Measurements from ENCODE around the gene ALDH3A1. TPM values are rescaled to one million over a fixed set of nuclear protein-coding genes. Genes with fewer than 3 reads are reported as not detected.

ALDH3A1 gene
- total and polyA plus RNA-seq, 2 donors: 0.76 to 2.2 TPM

GRCh38 chr17:19709841-19710240, 38.3 kb downstream of the ALDH3A1 start:
- no peak for DNase-seq (ENCODE audit: low read depth in 6 of 9, low spot score in 9 of 9)
- Histone ChIP-seq H3K9me3 (ENCODE audit: control insufficient read depth in 2 of 2, insufficient read depth in 1 of 2, low read length in 1 of 2) (no peaks in the 10 kb centered on the region), H3K36me3 (ENCODE audit: control insufficient read depth in 2 of 2, insufficient read depth in 2 of 2, low read length in 1 of 2) (no peaks in the 10 kb centered on the region), H3K27ac (ENCODE audit: low read depth in 1 of 2, low read length in 1 of 2) (no peak overlapping the region), H3K4me1 (ENCODE audit: control insufficient read depth in 2 of 2, insufficient read depth in 2 of 2, low read length in 2 of 2) (no peaks in the 10 kb centered on the region), H3K27me3 (ENCODE audit: control insufficient read depth in 2 of 2, insufficient read depth in 1 of 2, low read length in 1 of 2) (no peaks in the 10 kb centered on the region), H3K4me3 (ENCODE audit: low read length in 2 of 2) (no peak overlapping the region)
- WGBS: 98% methylated on average over 3 of the region's 3 CpGs

GRCh38 chr17:19708431-19709175, 39.5 kb downstream of the ALDH3A1 start:
- H3K27me3 ChIP-seq (ENCODE audit: control insufficient read depth in 2 of 2, insufficient read depth in 1 of 2, low read length in 1 of 2): no peaks in the 10 kb centered on the region
- no peaks in the 10 kb centered on the region for H3K36me3 ChIP-seq (ENCODE audit: control insufficient read depth in 2 of 2, insufficient read depth in 2 of 2, low read length in 1 of 2)
- no peak overlapping the region for H3K27ac ChIP-seq (ENCODE audit: low read depth in 1 of 2, low read length in 1 of 2)
- H3K4me3 ChIP-seq (ENCODE audit: low read length in 2 of 2): no peak overlapping the region
- no peaks in the 10 kb centered on the region for H3K4me1 ChIP-seq (ENCODE audit: control insufficient read depth in 2 of 2, insufficient read depth in 2 of 2, low read length in 2 of 2)
- 96% methylated on average over 6 of the region's 6 CpGs for WGBS
- DNase-seq (ENCODE audit: low read depth in 6 of 9, low spot score in 9 of 9): no peak
- no peaks in the 10 kb centered on the region for H3K9me3 ChIP-seq (ENCODE audit: control insufficient read depth in 2 of 2, insufficient read depth in 1 of 2, low read length in 1 of 2)

DNA sequence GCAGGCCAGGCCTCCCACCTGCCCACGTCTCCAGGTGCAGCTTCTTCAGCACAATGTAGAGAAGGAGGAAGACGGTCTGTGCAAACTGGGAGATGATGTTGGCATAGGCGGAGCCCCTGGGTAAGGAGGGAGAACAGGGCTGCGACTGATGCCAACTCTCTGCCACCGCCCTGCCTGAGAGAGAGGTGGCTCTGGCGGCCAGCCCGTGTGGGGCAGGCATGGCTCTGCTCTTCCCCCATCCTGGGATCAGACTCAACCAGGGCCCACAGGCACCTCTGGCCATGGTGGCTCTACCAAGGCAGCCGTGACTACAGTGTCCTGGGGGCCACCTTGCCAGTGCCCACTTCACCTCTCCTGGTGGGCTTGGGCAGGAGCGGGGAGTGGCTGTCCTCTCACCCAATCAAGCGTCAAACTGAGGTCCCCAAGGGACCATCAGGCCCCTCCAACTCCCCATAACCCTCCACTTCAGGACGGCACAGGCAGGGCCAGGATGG, 40.3 kb downstream of the ALDH3A1 start:
- 95% methylated on average over 11 of the region's 11 CpGs for WGBS
- no peak overlapping the region for H3K4me3 ChIP-seq (ENCODE audit: low read length in 2 of 2)

DNA sequence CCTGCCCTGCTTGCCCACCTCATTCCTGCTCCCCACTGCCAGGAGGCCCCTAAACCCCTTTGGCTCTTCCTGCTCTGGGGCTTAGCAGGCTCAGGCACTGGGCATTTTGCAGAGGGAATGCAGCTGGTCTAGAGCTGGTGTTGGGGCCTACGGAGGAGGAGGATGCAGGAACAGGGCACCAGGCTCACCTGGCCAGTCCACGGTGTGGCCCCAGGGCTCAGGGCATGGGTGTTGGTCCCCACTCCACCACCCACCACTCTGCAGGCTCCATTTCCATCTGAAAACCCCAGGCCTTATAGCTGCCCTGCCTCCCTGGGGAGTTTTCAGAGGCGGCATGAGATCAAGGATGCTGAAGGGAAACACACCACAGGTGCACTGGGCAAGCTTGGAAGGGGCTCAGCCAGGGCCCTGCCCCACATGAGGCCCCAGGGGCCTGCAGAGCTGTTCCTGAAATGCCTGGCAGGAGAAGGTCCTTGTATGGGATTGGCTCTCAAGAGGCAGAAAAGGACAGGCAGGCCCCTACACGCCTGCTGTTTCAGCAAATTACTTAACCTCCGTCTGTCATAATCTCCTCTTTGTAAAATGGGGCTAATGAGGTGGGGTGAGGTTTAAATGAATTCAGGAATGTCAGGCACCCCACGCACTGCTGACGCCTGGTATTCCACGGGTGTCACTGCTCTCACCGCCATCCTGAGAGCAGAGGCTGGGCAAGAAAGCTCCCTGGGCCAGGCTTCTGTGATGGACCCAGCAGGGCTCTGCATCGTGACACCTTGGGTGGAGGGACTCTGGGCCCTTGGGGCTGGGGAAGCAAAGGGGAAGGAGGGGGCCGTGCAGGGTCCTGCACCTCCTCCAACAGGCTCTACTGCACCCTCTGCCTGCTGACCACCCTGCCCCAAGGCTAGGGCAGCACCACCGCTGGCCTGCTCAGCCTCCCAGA, 41.0 kb downstream of the ALDH3A1 start:
- Histone ChIP-seq H3K4me1 (ENCODE audit: control insufficient read depth in 2 of 2, insufficient read depth in 2 of 2, low read length in 2 of 2) (no peaks in the 10 kb centered on the region), H3K4me3 (ENCODE audit: low read length in 2 of 2) (no peak overlapping the region), H3K9me3 (ENCODE audit: control insufficient read depth in 2 of 2, insufficient read depth in 1 of 2, low read length in 1 of 2) (no peaks in the 10 kb centered on the region), H3K36me3 (ENCODE audit: control insufficient read depth in 2 of 2, insufficient read depth in 2 of 2, low read length in 1 of 2) (no peaks in the 10 kb centered on the region), H3K27me3 (ENCODE audit: control insufficient read depth in 2 of 2, insufficient read depth in 1 of 2, low read length in 1 of 2) (no peaks in the 10 kb centered on the region), H3K27ac (ENCODE audit: low read depth in 1 of 2, low read length in 1 of 2) (no peak overlapping the region)
- WGBS: 91% methylated on average over 12 of the region's 12 CpGs
- no peak for DNase-seq (ENCODE audit: low read depth in 6 of 9, low spot score in 9 of 9)

More for the DNA sequence above, 40.3 kb downstream of the ALDH3A1 start:
- no peaks in the 10 kb centered on the region for H3K4me1 ChIP-seq (ENCODE audit: control insufficient read depth in 2 of 2, insufficient read depth in 2 of 2, low read length in 2 of 2)
- no peaks in the 10 kb centered on the region for H3K36me3 ChIP-seq (ENCODE audit: control insufficient read depth in 2 of 2, insufficient read depth in 2 of 2, low read length in 1 of 2)
- no peaks in the 10 kb centered on the region for H3K27me3 ChIP-seq (ENCODE audit: control insufficient read depth in 2 of 2, insufficient read depth in 1 of 2, low read length in 1 of 2)
- no peak for DNase-seq (ENCODE audit: low read depth in 6 of 9, low spot score in 9 of 9)
- no peaks in the 10 kb centered on the region for H3K9me3 ChIP-seq (ENCODE audit: control insufficient read depth in 2 of 2, insufficient read depth in 1 of 2, low read length in 1 of 2)
- H3K27ac ChIP-seq (ENCODE audit: low read depth in 1 of 2, low read length in 1 of 2): no peak overlapping the region

DNA sequence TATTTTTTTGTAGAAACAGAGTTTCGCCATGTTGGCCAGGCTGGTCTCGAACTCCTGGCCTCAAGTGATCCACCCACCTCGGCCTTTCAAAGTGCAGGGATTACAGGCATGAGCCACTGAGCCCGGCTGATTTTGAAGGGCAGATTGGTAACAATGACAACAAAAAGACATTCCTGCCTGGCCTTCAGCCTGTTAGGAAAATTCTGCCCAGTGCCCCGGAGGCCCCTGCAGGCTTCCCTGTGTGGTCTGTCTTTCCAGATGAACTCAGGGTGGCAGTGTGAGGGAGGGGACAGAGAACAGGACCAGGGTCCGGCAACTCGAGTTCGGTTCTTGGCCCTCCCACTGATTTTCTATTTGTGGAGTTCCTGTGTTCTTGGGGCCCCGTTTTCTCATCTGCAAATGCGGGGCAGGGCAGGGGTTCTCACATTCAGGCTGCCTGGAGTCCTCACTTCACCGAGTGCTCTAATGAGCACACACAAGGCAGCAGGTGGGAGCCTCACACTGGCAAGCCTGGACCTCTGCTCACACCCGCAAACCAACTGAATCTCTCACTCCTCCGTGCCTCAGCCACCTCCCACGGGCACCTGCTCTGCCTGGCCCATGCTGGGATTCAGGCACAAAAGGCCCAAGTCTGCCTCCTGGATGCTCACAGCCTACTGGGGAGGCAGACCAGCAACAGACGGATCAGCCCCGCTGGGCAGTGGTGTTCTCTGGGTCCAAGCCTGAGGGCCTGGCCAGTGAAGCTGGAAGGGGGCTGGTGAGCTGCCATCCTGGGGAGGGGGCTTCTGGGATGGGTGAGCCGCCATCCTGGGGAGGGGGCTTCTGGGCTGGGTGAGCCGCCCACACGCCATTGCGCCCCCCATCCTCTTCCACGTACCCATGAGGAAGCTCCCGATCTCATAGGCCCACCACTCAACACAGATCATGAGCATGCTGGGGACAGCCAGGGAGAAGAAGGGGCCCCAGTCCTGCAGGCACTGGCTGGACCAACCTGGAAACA, 42.0 kb downstream of the ALDH3A1 start:
- H3K9me3 ChIP-seq (ENCODE audit: control insufficient read depth in 2 of 2, insufficient read depth in 1 of 2, low read length in 1 of 2): no peaks in the 10 kb centered on the region
- 95% methylated on average over 22 of the region's 22 CpGs for WGBS
- no peaks in the 10 kb centered on the region for H3K4me1 ChIP-seq (ENCODE audit: control insufficient read depth in 2 of 2, insufficient read depth in 2 of 2, low read length in 2 of 2)
- no peak overlapping the region for H3K27ac ChIP-seq (ENCODE audit: low read depth in 1 of 2, low read length in 1 of 2)
- H3K27me3 ChIP-seq (ENCODE audit: control insufficient read depth in 2 of 2, insufficient read depth in 1 of 2, low read length in 1 of 2): no peaks in the 10 kb centered on the region
- H3K36me3 ChIP-seq (ENCODE audit: control insufficient read depth in 2 of 2, insufficient read depth in 2 of 2, low read length in 1 of 2): no peaks in the 10 kb centered on the region
- DNase-seq (ENCODE audit: low read depth in 6 of 9, low spot score in 9 of 9): no peak
- H3K4me3 ChIP-seq (ENCODE audit: low read length in 2 of 2): no peak overlapping the region

- no peaks in the 10 kb centered on the region for H3K4me1 ChIP-seq (ENCODE audit: control insufficient read depth in 2 of 2, insufficient read depth in 2 of 2, low read length in 2 of 2)
- H3K27me3 ChIP-seq (ENCODE audit: control insufficient read depth in 2 of 2, insufficient read depth in 1 of 2, low read length in 1 of 2): no peaks in the 10 kb centered on the region
- H3K4me3 ChIP-seq (ENCODE audit: low read length in 2 of 2): no peak overlapping the region
- H3K9me3 ChIP-seq (ENCODE audit: control insufficient read depth in 2 of 2, insufficient read depth in 1 of 2, low read length in 1 of 2): no peaks in the 10 kb centered on the region
- WGBS: 89% methylated on average over 13 of the region's 13 CpGs
- no peak overlapping the region for H3K27ac ChIP-seq (ENCODE audit: low read depth in 1 of 2, low read length in 1 of 2)
- DNase-seq (ENCODE audit: low read depth in 6 of 9, low spot score in 9 of 9): no peak
- no peaks in the 10 kb centered on the region for H3K36me3 ChIP-seq (ENCODE audit: control insufficient read depth in 2 of 2, insufficient read depth in 2 of 2, low read length in 1 of 2)
These were observed 42.9 kb downstream of the ALDH3A1 start for GRCh38 chr17:19705201-19705600.

GRCh38 chr17:19703828-19704613, 44.1 kb downstream of the ALDH3A1 start:
- H3K4me3 ChIP-seq (ENCODE audit: low read length in 2 of 2): no peak overlapping the region
- H3K9me3 ChIP-seq (ENCODE audit: control insufficient read depth in 2 of 2, insufficient read depth in 1 of 2, low read length in 1 of 2): no peaks in the 10 kb centered on the region
- WGBS: 94% methylated on average over 17 of the region's 17 CpGs
- no peaks in the 10 kb centered on the region for H3K4me1 ChIP-seq (ENCODE audit: control insufficient read depth in 2 of 2, insufficient read depth in 2 of 2, low read length in 2 of 2)
- H3K27me3 ChIP-seq (ENCODE audit: control insufficient read depth in 2 of 2, insufficient read depth in 1 of 2, low read length in 1 of 2): no peaks in the 10 kb centered on the region
- H3K27ac ChIP-seq (ENCODE audit: low read depth in 1 of 2, low read length in 1 of 2): no peak overlapping the region
- DNase-seq (ENCODE audit: low read depth in 6 of 9, low spot score in 9 of 9): no peak
- H3K36me3 ChIP-seq (ENCODE audit: control insufficient read depth in 2 of 2, insufficient read depth in 2 of 2, low read length in 1 of 2): no peaks in the 10 kb centered on the region

Data from thymus (tissue), 11 donors.